GM19395 (cell line): ENCODE data around the gene SVOPL.

Experiments used
- ATAC-seq: cut with Tn5 transposase; IDR thresholded peaks from one replicate; pipeline ENCODE4 v1.9.1; 2021; ENCODE audit warnings: mild to moderate bottlenecking, moderate library complexity; ENCODE audit not compliant: unreplicated experiment

Gene SVOPL

GRCh38 chr7:138662076-138662990 lies 38.8 kb downstream of the SVOPL start:
- no peak for ATAC-seq

- ATAC-seq: no peak
These were observed 40.0 kb downstream of the SVOPL start for GRCh38 chr7:138661069-138661635.

- no peak for ATAC-seq
These were observed 42.3 kb downstream of the SVOPL start for GRCh38 chr7:138658889-138659288.

- no peak for ATAC-seq
These were observed 43.2 kb downstream of the SVOPL start for GRCh38 chr7:138657854-138658386.

GRCh38 chr7:138656952-138657351 lies 44.2 kb downstream of the SVOPL start:
- no peak for ATAC-seq

- no peak for ATAC-seq
These were observed 46.5 kb downstream of the SVOPL start for GRCh38 chr7:138654616-138655015.

GRCh38 chr7:138649506-138649905 lies 51.7 kb downstream of the SVOPL start:
- ATAC-seq: no peak

GRCh38 chr7:138645284-138645683 lies 55.9 kb downstream of the SVOPL start:
- no peak for ATAC-seq

GRCh38 chr7:138632826-138633602 lies 68.1 kb downstream of the SVOPL start:
- no peak for ATAC-seq

- no peak for ATAC-seq
These were observed 68.8 kb downstream of the SVOPL start for GRCh38 chr7:138632384-138632783.

GRCh38 chr7:138630059-138630610 lies 71.0 kb downstream of the SVOPL start:
- no peak for ATAC-seq

GRCh38 chr7:138627361-138627760 lies 73.8 kb downstream of the SVOPL start:
- no peak for ATAC-seq

GRCh38 chr7:138626846-138627245 lies 74.3 kb downstream of the SVOPL start:
- no peak for ATAC-seq

GRCh38 chr7:138625849-138626230 lies 75.3 kb downstream of the SVOPL start:
- peak; percentile 73 for ATAC-seq

- ATAC-seq: peak; percentile 56
These were observed 75.9 kb downstream of the SVOPL start for GRCh38 chr7:138625084-138625848.

GRCh38 chr7:138622841-138623240 lies 78.3 kb downstream of the SVOPL start:
- no peak for ATAC-seq

- no peak for ATAC-seq
These were observed 82.2 kb downstream of the SVOPL start for GRCh38 chr7:138618933-138619332.

- ATAC-seq: no peak
These were observed 82.7 kb downstream of the SVOPL start for GRCh38 chr7:138618506-138618905.

- ATAC-seq: no peak
These were observed 85.1 kb downstream of the SVOPL start for GRCh38 chr7:138616085-138616484.

- ATAC-seq: no peak
These were observed 87.5 kb downstream of the SVOPL start for GRCh38 chr7:138613630-138614029.
